Activated T-cell treated with anti-CD3 and anti-CD28 coated beads for 24 hours (primary cell): ENCODE measurements around the gene MAML2.
A peak's percentile ranks its signal among the peaks of the same experiment; 100 is the strongest.

Experiments
- DNase-seq: peaks from one replicate; pipeline ENCODE4 v3.0.0-alpha.2; 2020; ENCODE audit warnings: low read depth

Gene MAML2

DNA sequence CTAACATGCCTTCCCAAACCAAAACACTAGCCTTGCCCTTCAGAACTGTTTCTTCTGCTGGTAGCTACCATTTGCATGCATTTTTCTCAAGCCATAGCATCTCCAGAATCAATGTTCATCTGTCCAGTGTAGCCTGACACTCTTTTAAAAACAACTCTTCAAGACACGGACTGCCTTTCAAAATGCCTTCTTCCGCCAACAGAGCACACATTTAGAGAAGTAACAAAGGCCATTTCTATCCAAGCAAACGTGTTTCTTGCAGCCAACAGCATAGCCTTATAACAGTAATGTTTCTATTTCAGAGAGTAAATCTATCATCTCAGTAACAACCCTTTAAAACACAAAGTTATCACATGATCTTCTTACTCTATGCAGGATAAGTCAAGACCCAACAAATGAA lies 275.8 kb downstream of the MAML2 start:
- no peak for DNase-seq

DNA sequence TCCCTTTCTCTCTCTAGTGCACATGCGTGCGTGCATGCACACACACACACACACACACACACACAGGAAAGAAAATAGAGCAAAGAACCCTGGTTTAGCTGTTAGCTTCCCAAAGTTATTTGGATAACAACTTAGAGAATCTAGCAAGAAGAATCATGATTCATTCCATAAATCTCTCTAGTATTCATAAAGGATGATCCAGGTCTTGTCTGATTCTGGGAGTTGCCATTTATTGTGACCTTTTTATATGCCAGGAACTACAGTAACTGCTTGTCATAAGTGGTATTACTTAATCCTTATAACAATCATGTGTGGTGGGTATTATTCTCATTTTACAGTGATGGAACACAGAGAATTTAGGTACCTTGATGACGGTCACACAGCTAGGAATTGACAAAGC lies 277.6 kb downstream of the MAML2 start:
- DNase-seq, result no peak

DNA sequence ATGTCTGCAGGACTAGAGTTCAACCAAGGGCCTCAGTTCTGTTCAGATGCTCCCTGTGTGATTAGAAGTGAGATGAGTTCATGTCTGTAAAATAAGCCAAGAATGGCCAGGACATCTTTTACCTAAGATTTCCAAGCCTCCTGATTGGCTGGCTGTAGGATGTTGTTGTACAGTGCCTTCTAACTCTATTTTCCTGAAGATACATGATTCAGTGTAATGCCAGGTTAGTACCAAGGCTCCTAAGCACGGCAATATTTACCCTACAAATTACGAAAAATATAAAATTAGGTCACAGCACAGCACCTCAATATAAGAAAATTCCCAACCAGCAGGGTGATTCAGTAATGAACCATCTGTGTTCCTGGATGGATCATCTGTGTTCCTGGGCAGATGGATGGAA lies 279.1 kb downstream of the MAML2 start:
- no peak for DNase-seq

DNA sequence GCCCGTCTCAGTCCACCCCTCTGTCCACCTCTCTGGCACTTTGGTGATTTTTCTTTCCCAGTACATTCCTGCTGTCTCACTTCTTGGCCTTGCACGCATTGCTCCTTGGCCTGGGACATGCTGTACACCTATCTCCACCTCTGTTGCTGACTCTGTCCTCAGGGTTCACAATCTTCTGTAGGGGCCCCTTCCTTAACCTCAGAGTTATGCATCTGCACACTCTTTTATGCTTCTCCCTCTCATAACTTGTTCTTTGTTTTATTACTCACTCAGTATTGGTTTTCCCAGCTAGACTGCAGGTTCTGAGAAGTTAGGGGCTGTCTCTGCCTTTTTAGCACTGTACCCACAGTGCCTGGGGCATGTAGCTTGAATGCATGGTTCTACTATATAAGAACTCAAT lies 279.9 kb downstream of the MAML2 start:
- no peak for DNase-seq

DNA sequence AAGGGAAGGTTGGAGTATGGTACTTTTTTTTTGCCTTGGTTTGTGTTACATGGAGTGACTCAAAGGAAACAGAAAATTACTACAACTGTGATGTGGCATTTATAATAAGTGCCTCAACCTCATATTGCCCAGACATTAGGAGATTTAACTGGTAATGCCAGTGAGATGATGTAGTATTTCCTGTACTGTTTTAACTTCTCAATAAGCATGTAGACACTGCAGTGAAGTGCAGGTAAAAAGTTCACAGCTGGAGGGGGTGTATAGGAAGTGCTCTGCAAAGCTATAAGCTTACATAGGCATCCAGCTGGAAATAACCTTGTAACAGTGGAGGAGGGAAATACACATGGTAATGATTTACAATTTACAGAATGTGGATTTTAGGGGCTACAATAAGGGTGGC lies 280.9 kb downstream of the MAML2 start:
- peak; percentile 28 for DNase-seq

DNA sequence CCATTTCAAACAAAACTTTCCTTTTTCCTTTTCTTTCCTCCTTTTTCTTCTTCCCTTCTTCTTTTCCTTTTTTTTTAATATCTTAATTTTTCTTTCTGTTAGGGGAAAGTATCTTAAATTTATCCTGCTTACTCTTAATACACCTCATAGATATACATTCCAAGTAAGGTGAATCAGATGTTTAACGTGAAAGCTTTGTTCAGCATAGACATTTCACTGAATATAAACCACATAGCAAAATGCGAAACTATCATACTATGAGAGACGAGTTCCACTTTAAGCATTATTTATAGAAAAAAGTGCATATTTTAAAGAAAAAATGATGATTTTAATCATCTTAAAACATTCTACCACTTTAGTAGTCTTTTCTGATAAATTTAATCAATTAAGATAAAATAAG lies 281.3 kb downstream of the MAML2 start:
- DNase-seq, result no peak

DNA sequence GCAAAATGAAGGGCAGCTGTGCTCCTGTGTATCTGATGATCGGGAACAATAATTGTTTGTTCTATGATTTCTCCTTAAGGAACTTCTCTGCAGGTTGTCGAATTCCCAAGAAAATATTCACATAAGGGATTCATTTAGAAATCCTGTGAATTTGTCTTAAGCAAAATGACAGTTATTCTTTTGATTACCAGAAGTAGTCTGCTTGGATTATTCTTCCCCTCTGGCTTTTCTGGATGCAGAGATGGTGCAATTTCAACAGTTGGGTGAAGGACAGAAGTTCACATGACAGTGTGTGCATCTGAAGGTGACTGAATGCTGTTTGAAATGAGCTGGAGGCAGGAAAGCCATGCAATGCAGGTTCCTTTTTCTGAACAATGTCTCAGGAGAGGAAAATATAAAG lies 281.9 kb downstream of the MAML2 start:
- DNase-seq, result no peak

DNA sequence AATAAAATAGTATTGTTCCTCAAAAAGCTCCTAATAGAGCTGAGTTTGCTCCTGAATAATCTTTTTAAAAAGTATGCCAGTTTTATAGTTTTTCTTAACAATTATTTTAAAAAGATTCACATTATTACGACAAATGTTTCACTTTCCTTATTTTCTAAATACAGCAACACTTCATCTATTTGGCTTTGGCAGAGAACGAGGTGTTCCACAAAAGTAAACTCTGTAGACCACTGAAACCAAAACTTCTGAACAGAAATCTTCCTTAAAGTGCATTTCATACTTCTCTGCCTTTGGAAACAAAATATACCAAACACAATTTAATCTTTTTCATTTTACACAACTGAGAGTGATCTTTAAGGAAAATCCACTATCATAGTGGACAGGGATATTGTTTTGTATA lies 285.5 kb downstream of the MAML2 start:
- DNase-seq, result no peak

DNA sequence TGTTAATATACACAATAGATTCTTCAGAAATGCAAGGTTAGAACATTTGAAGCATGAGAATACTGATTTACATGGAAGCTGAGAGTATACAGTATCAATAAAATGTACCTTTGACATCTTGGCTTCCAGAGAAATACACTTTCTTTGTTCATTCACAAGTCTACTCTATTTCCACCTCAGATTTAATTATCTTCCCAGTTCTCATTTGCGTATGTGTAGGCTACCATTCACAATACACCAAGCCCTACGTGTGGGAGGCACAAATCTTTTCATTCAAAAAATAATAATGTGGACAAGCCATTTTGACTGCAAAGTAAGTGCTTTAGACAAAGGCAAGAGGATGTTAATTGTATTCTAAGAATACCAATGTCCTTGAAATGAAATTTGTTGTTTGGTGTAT lies 286.4 kb downstream of the MAML2 start:
- no peak for DNase-seq

DNA sequence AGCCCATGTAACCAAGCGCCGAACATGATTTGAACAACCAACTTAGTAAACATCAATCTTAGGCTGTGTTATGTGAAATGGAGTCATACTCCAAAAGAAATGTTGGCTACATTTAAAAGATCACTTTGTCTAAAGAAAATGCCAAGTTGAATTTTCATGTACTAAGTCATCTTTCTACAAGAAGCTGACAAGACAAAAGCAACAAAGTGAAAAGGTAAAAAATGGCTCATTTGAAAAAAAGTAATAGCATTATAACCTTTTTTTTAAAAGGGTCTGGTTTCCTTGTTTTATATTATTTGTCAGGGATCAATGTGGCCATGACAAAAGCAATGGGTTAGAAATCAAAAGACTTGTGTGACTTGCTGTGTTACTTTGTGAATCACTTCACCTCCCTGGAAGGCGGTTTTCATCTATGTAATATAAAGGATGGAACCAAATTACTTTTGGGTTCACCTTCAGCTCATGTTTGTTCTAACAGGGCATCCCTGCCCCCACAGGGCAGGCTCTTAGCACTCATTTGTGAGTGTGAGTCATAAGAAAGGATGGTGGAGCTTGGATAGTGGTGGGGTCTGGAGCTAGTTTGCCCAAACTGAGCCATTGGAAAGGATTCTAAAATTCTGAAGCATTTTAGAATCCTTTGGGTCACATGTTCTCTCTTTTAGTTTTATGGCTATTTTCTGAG lies 287.1 kb downstream of the MAML2 start:
- peak; percentile 18 for DNase-seq

DNA sequence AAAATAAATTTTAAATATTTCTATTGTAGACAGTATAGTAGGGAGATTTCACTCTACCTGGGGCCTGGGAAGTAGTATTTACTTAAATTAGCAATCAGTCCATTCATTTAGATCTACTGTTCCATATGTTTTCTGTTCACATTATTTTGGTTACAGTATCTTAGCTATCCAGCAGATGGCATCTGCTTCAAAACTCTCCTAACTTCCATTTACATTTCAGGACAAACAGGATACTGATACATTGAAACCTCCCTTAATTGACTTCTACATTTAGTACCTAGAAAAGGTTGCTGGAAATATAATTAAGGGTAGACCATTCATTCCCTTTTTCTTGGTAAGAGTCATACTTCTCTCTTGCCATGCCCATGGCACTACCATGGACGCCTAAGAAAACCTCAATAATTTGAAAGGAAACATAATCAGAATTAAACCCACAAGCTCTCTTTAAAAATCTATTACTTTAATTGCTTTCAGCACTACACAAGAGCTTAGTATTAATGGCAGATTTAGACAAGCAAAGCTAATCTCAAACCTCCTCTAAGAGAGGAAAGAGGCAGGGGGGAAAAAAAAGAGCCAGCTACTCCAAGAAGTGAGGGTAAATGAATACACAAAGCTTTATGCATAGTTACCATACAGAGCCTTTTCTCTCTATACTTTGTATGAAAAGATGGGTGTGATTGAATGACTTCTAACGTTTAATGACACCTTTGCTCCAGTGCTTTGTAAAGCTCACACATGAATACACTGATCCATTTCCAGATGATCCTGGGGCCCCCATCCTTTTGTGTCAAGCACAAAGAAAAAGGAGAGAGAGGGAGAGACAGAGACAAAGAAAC lies 287.9 kb downstream of the MAML2 start:
- no peak for DNase-seq

DNA sequence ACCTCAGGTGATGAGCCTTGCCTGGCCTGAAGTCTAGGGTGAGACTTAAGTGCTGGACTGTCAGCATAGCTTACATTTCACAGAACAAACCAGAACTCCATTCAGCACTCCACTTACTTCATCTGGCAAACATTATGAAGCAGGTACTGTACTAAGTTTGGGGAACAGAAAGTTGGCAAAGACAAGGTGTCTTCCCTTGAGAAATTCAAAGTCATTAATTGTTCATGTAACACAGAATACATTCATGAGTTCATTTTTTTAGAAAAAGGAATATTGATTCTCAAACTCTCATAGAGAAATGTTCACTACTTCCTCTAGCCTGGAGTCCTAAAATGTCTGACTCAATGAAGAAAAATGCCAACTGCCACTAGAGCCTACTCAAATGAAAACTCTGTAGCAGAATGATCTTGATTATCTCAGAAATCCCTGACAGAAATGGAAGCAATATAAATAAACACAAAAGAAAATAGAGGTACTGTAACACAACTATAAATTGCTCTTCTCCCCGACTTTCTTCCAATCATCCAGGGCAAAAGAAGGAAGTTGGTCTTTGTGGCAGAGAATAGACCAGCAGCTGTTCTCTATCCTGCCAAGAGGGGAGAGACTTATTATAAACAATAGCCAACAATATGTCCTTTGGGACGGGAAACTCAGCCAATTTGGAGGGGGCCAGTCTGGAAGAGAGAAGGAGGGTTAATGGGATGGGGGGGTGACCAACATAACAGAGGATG lies 289.9 kb downstream of the MAML2 start:
- DNase-seq, result no peak

DNA sequence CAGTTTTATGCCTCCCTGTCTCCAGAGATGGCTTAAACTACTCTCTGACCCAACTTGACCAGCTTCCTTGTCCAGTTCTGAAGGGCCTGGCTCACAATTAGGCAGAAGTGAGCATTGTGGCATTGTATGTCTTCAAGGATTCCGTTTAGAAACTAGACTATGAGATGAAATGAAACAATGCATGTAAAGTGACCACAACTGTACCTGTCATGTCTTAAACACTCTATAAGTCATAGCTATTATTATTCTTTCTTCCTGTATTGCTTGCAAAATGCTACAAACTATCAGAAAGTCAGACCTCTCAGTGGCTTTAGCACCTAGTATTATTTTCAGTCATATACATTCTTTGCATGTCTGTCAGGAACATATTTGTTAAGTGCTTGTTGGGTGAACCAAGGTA lies 291.2 kb downstream of the MAML2 start:
- DNase-seq, result no peak

DNA sequence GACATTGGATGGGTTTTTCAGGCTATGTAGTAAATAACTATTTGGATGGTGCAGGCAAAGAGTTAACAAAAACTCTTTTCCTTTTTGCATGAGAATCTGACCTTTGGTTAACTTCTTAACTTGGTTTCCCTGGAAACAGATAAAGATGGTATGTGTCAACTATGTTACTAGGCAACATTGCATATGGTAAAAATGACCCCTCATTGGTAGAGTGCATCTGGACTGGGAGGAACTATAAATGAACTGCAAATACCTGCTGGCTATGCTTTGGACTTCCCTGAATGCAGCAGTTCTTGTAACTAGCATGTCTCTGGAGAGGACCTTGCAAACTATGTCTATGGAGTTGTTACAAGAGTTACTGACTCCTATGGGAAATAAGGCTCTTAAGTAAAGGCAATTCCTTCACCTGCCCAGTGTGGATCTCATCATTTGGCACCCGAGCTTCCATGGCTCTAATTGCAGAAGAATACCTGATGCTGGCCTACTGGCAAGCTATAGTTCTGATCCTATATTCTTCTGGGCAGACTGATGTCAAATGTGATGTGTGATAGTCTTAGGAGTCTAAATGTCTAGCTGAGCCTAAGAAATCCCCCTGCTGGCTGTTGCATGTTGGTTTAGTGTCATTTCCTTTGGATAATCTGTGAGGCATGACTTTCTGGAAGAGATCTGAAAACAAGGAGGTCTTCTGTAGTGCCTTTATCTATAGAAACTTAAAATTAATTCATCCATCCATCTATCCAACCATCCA lies 292.4 kb downstream of the MAML2 start:
- DNase-seq, result no peak

DNA sequence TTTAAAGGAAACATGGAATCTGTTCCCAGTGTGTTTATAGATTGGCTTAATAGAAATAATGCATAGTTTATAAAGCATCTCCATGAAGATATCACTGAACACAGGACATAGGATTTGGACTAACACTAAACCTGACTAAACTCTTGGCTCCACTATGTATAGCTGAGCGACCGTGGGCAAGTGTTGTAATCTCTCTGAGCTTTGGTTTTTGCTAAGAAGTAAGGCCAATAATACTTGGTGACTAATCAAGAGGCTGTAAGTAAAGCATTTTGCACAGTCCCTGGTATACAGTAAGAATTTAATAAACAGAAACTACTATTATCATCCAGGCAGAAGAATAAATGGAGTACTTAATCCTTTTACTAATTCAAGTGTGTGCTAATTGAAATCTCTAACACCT lies 293.6 kb downstream of the MAML2 start:
- DNase-seq, result no peak

DNA sequence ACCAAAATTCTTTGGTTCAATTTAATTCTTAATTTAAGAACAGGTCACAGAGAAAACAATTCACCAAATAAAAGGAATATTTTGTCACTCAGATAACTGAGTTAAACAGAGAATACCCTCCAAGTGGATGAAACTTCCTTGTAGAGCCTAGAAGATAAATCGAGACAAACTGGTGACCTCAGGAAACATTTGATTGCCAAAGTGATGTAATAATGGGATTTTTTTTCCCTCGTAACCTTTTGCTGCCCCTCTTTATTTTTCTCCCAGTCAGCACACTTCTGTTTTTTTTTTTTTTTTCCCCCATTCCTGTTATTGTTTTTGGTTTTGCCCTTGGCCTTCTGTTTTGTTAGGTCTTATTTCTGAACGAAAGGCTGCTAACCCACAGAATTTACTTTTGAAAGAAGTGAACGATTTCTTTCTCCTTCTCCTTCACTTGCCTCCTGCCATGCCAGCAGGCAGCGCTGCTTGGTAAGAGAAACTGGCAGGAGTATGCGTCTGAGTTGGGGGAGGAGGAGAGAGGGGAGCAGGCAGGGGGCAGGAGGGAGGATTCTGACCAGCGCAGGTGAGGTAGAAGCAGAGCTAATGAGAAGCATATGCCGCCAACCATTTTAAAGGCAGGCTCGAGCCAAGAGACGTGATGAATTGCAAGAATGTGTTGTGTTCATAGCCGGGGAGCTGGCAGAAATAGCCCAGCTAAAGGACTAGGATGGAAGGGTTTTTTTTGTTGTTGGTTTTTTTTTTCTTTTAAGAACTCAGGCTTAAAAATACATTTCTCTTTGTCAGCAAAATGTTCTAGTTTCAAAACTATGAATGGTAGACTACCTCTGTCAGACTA lies 297.2 kb downstream of the MAML2 start:
- no peak for DNase-seq

DNA sequence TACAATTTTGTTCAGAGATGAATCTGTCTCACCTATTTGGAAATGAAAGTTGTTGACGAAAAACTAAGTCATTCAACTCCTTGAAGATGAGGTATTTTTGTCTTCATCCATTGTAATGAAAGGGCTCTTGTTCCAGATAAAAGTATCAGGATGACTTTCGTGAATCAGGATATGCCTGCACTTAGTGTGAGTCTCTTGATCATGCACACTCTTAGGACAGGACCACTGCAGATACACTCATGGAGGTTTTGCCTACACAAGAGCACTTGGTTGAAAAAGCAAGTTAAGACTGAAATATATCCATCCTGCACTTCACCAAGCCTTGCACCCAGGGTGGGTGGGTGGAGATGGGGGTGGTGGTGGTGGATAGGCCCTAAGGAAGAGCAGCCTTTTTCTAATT lies 298.2 kb downstream of the MAML2 start:
- DNase-seq, result no peak

DNA sequence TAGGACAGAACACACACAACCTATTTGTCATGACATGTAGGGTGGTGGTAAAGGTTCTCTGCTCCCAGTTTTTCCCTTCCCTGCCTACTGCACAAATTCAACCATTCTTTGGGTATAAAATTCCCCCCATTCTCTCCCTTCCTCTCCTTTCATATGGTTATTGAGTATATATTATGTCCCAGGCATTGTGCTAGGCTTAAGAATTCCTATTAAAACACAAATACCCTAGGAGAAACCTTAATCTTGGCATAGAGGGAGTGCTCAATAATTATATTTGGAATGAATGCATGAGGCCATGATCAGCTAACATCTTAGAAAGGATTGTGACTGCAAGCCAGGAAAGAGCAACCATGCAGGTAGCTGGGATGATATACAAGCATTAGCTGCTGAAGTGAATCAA lies 298.7 kb downstream of the MAML2 start:
- DNase-seq, result no peak

DNA sequence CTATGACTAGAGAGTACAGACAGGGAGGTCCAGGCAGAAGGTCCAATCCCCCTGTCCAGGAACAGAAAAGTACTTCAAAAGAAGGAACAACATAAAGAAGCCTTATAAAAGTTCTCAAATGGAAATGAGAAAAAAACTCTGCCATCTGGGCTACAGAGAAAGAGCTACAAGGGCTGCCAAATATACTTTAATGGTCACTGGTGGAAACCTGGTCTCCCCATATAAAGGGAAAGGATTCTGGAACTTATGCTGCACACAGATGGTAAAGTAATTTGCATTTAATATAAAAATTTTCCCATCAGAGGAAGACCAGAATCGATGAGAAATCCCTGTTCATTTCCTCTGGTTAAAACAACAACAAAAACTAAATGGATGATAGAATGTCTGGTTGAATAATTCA lies 299.7 kb downstream of the MAML2 start:
- DNase-seq, result no peak

DNA sequence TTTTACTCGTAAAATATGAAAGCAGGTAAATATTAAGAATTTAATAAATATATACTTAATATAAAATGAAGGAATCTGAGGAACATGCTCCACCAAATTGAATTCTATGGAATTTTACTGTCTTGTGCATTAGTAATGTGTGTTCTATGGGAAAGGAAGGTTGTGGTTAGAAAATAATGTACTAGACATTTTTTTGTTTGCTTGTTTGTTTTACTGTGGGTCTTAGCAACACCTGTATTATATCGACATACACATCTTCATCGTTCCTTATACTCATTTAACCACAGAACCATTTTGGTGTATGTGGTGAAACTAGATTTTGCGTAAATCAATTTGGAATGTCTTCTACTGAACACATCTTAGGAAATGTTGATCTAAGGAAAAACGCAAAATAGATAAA lies 304.9 kb downstream of the MAML2 start:
- DNase-seq, result no peak

DNA sequence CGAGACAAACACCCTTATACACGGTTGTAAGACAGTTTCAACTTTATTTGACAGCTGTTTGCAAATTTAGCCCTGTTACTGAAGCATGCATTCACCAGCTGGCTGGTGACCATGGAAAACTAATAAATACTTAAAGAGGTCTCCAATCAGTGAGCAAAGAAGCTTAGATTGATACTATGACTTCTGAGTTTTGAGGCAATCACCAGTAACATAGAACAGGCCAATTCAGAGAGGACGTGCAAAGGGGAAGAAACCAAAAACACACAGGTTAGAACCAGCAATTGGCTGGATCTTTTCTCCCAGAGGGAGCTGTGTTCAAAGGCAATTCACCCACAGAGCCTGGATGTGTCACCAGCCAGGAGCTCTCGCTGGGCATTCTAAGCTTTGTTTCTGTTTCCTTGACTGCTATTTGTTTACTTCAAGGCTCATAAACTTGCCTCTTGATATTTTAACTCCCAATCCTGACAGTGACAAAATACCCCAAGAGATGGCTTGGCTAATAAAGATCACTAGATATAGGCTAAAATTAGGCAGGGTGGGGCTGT lies 305.5 kb downstream of the MAML2 start:
- DNase-seq, result no peak
